Loucy (cell line): ENCODE data around the gene SPDYE17.
"Not testable (repeated sequence)": the region's sequence is repeated elsewhere in the genome, so short reads cannot be mapped to it uniquely, and the experiment has no call there.

Experiments
- CTCF ChIP-seq: fragments of 200-600 bp; sonication (generic); conservative IDR thresholded peaks from 2 replicates; pipeline ENCODE4 v1.5.1; 2014; ENCODE audit warnings: mild to moderate bottlenecking, antibody characterized with exemption, low read length
- EZH2phosphoT487 ChIP-seq: fragments of 200-600 bp; IDR thresholded peaks from 2 replicates; pipeline ENCODE4 v1.6.1; 2018; ENCODE audit warnings: antibody characterized with exemption, mild to moderate bottlenecking, moderate library complexity, borderline replicate concordance

- TF ChIP-seq CTCF, EZH2phosphoT487: not testable (repeated sequence)
These were observed 25.7 kb downstream of the SPDYE17 start for GRCh38 chr7:77006127-77007110.
